A549 (cell line): ENCODE results near the gene CBR3. TPM values are rescaled to one million over a fixed set of nuclear protein-coding genes. Genes with fewer than 3 reads are reported as not detected.

Source experiments
- ATAC-seq, 2 experiments: fragments of 200-7000 bp in 1 of 2; fragments of >200 bp in 1 of 2; cut with Nextera tagmentation in 1 of 2; cut with Tn5 transposase in 1 of 2; 3 replicates each; pipeline versions ENCODE4 v1.8.0 to v1.9.1; 2018 to 2020; ENCODE audit warnings: mild to moderate bottlenecking in 1 of 2, moderate library complexity in 1 of 2
- CTCF ChIA-PET: fragments of 300-600 bp; sonication (Branson Sonifier 250); formaldehyde crosslinking; extraction: SDS; loops from one replicate; lab custom pipeline; 2021; ENCODE audit warnings: antibody characterized with exemption, inconsistent platforms; lab: Yijun Ruan, JAX
- POLR2A ChIA-PET: fragments of 350-600 bp; formaldehyde crosslinking; extraction: SDS; loops from one replicate; lab custom pipeline; 2021; ENCODE audit warnings: antibody characterized with exemption, inconsistent platforms; lab: Yijun Ruan, JAX
- DNase-seq, 2 experiments: peaks; one replicate each; pipeline versions ENCODE4 v3.0.0 to v3.0.0-alpha.2; 2011 to 2016; ENCODE audit warnings: low read depth in 1 of 2, low spot score in 1 of 2
- FAIRE-seq: peaks from 2 replicates; lab custom pipeline; 2011; peaks lifted over from hg19 to GRCh38; lab: Jason Lieb, UNC
- H3K27ac ChIP-seq, 2 experiments: fragments of >200 bp; sonication (Bioruptor Twin); formaldehyde crosslinking; 3 replicates each; pipeline ENCODE4 v1.5.1; 2016 to 2017
- H3K4me1 ChIP-seq: fragments of >200 bp; sonication (Bioruptor Twin); formaldehyde crosslinking; 3 replicates; pipeline ENCODE4 v1.6.1; 2016
- H3K4me2 ChIP-seq: fragments of >200 bp; sonication (Bioruptor Twin); formaldehyde crosslinking; 3 replicates; pipeline ENCODE4 v1.6.1; 2016
- H3K4me3 ChIP-seq: fragments of >200 bp; sonication (Bioruptor Twin); formaldehyde crosslinking; 3 replicates; pipeline ENCODE4 v1.5.1; 2016
- H3K9me3 ChIP-seq: fragments of >200 bp; sonication (Bioruptor Twin); formaldehyde crosslinking; 3 replicates; pipeline ENCODE4 v1.6.1; 2016
- ATOH8 ChIP-seq: fragments of 250-450 bp; sonication (Bioruptor Pico); IDR thresholded peaks from 2 replicates; pipeline ENCODE4 v1.5.0; 2020; ENCODE audit warnings: low read depth, mild to moderate bottlenecking, moderate library complexity
- BCL3 ChIP-seq: fragments of >200 bp; sonication (Bioruptor Twin); formaldehyde crosslinking; IDR thresholded peaks from 3 replicates; pipeline ENCODE4 v1.6.1; 2016
- CBX8 ChIP-seq: fragments of 200-600 bp; sonication (generic); IDR thresholded peaks from 2 replicates; pipeline ENCODE4 v1.6.1; 2016
- CHD4 ChIP-seq: fragments of 200-600 bp; sonication (generic); IDR thresholded peaks from 2 replicates; pipeline ENCODE4 v1.6.1; 2016; ENCODE audit warnings: antibody characterized with exemption, mild to moderate bottlenecking, borderline replicate concordance
- E2F6 ChIP-seq: IDR thresholded peaks from 2 replicates; pipeline ENCODE4 v1.6.1; 2012; ENCODE audit warnings: low read depth, borderline replicate concordance
- EHF ChIP-seq: fragments of 250-450 bp; sonication (Bioruptor Pico); IDR thresholded peaks from 2 replicates; pipeline ENCODE4 v1.5.0; 2020; ENCODE audit warnings: mild to moderate bottlenecking
- EP300 ChIP-seq, 2 experiments: fragments of >200 bp; sonication (Bioruptor Twin); formaldehyde crosslinking; IDR thresholded peaks; 2 replicates in 1 of 2; 3 replicates in 1 of 2; pipeline ENCODE4 v1.6.1; 2016 to 2017
- FOSB ChIP-seq: fragments of 250-450 bp; sonication (Bioruptor Pico); IDR thresholded peaks from 2 replicates; pipeline ENCODE4 v1.5.0; 2020; ENCODE audit warnings: mild to moderate bottlenecking, moderate library complexity
- GATA3 ChIP-seq: IDR thresholded peaks from 2 replicates; pipeline ENCODE4 v1.6.1; 2012; ENCODE audit warnings: borderline replicate concordance
- HDAC2 ChIP-seq: fragments of 200-600 bp; sonication (generic); IDR thresholded peaks from 2 replicates; pipeline ENCODE4 v1.6.1; 2016
- HOXB13 ChIP-seq: fragments of 250-450 bp; sonication (Bioruptor Pico); IDR thresholded peaks from 2 replicates; pipeline ENCODE4 v1.5.0; 2020; ENCODE audit warnings: low read depth, mild to moderate bottlenecking, moderate library complexity
- HOXB5 ChIP-seq: fragments of 250-450 bp; sonication (Bioruptor Pico); IDR thresholded peaks from 2 replicates; pipeline ENCODE4 v1.5.0; 2020; ENCODE audit warnings: mild to moderate bottlenecking, moderate library complexity
- JUN ChIP-seq, 2 experiments: fragments of >200 bp; sonication (Bioruptor Twin); formaldehyde crosslinking; IDR thresholded peaks; 2 replicates in 1 of 2; 3 replicates in 1 of 2; pipeline ENCODE4 v1.6.1; 2016 to 2017
- JUNB ChIP-seq: fragments of >200 bp; sonication (Bioruptor Twin); formaldehyde crosslinking; IDR thresholded peaks from 2 replicates; pipeline ENCODE4 v1.6.1; 2016
- KDM1A ChIP-seq: fragments of 200-600 bp; sonication (generic); IDR thresholded peaks from 2 replicates; pipeline ENCODE4 v1.6.1; 2016; ENCODE audit warnings: low read depth, mild to moderate bottlenecking
- PHF8 ChIP-seq: fragments of 200-600 bp; sonication (generic); IDR thresholded peaks from 2 replicates; pipeline ENCODE4 v1.6.1; 2016; ENCODE audit warnings: low read depth, mild to moderate bottlenecking, antibody characterized with exemption, moderate library complexity, borderline replicate concordance
- POLR2A ChIP-seq: IDR thresholded peaks from 2 replicates; pipeline ENCODE4 v1.6.1; 2012; ENCODE audit warnings: mild to moderate bottlenecking, low read length
- RAD21 ChIP-seq, 2 experiments: fragments of >200 bp in 1 of 2; sonication (Bioruptor Twin) in 1 of 2; formaldehyde crosslinking in 1 of 2; IDR thresholded peaks in 1 of 2; conservative IDR thresholded peaks in 1 of 2; 2 replicates in 1 of 2; 3 replicates in 1 of 2; pipeline ENCODE4 v1.6.1; 2012 to 2018; ENCODE audit warnings: inconsistent platforms in 1 of 2
- RNF2 ChIP-seq: fragments of 200-600 bp; sonication (generic); IDR thresholded peaks from 2 replicates; pipeline ENCODE4 v1.6.1; 2016; ENCODE audit warnings: low read depth, mild to moderate bottlenecking, antibody characterized with exemption, moderate library complexity, borderline replicate concordance
- SMC3 ChIP-seq: fragments of >200 bp; sonication (Bioruptor Twin); formaldehyde crosslinking; IDR thresholded peaks from 3 replicates; pipeline ENCODE4 v1.6.1; 2018; ENCODE audit warnings: inconsistent platforms
- TP53 ChIP-seq: fragments of 250-450 bp; sonication (Bioruptor Pico); IDR thresholded peaks from 2 replicates; pipeline ENCODE4 v1.5.0; 2021; ENCODE audit warnings: mild to moderate bottlenecking, moderate library complexity
- ZSCAN20 ChIP-seq: fragments of 250-450 bp; sonication (Bioruptor Pico); IDR thresholded peaks from 2 replicates; pipeline ENCODE4 v1.8.0; 2022; ENCODE audit warnings: mild to moderate bottlenecking, moderate library complexity
- WGBS: methylation state at CpG from one replicate; pipeline ENCODE4 v1.1.6; 2017; ENCODE audit errors: missing lambda C conversion rate; 5-methylcytosine and 5-hydroxymethylcytosine counted together
- polyA plus RNA-seq, 4 experiments: library from polyadenylated mRNA; depleted of rRNA in 3 of 4; stranded (reverse); fragments of >200 nt; fragmentation: RNase III in 1 of 4; extraction: RNeasy Plus Mini Kit Qiagen cat#74134 plus additional on column Dnase treatment in 1 of 4; gene quantifications; 2 replicates in 3 of 4; 3 replicates in 1 of 4; pipeline ENCODE4 v1.2.3, GENCODE V29; 2011 to 2017
- TF ChIP-seq, protein P1 (sequence below): IDR thresholded peaks from 2 replicates; pipeline ENCODE4 v1.6.1; 2012
- TF ChIP-seq, protein P2 (sequence below): IDR thresholded peaks from 2 replicates; pipeline ENCODE4 v1.6.1; 2012

CBR3 gene
- polyA plus RNA-seq, 2 of the 4 experiments (the other 2 are of a cell fraction) = 5.9 to 6.1 TPM

- no peak for TF ChIP-seq RAD21 (conservative IDR thresholded peaks at IDR 0.05 in 1 of 2, IDR thresholded peaks at IDR 0.05 in 1 of 2)
Measured at GRCh38 chr21:36156339-36156814, 21.5 kb downstream of the CBR3 start (continued).

DNA sequence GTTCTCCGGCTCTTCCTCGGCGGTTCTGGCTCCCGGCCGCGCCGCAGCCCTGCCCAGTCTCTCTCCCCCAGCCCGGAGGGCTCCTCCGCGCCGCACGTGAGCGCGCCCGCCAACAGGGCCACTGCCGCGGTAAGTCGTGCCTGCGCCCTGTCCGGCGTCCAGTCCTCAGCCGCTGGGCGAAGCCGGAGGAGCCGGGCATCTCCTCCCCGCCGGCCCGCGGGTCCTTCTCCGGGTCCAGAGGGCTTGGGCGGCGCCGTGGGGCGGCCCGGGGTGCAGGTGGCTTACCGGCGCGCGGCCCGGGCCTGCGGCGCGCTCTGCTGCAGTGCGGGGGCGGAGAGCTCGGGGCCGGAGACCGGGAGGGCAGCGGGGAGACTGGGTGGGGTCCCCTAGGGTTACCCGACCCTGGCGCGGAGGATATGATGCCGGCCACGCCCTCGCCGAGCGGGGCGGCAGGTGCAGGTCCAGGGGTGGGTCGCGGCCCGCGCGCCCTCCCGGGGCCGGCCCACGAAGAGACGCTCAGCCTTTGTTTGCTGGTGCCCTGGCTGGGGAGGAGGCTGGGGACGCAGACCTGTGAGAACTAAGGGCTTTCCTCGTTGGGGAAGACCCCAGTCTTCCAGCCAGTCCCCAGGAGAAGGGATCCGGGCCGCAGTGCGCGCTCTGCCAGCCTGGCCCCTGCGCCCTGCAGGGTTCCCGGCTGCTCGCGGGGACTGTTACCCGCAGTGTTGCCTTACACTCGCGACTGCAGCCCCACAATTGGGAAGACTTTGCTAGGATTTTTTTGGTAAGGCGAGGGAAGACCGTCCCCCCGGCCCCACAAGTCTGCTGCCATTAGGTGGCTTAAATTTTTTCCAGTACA lies 22.2 kb downstream of the CBR3 start, which contains the start of gene DOP1B:
DOP1B (plus strand) TSS at position 10 of the 856 bp plus-strand sequence. CDS start 7,910 bp downstream, outside the sequence.
- ChIA-PET POLR2A (no interaction called here), CTCF (no interaction called here)
- peak in 1 of 2 experiments; percentile 8 for DNase-seq
- Histone ChIP-seq H3K4me1 (peaks cover 9% of the 10 kb centered on the region; the same call in 1 of the 3 replicates), H3K27ac (peak within 1 kb of the TSS; percentile 71 to 88), H3K9me3 (no peaks in the 10 kb centered on the region), H3K4me2 (peak within 1 kb of the TSS; percentile 94)
- FAIRE-seq = no peak
- TF ChIP-seq BCL3 (no peak), POLR2A (peak; percentile 56), PHF8 (0 out of 2 replicates have a peak, but pooled peaks have one; percentile 23)
- TF ChIP-seq, all 56 proteins: peak for 2
- peak; percentile 68 to 70 for ATAC-seq
- WGBS = 65% methylated on average over 4 of the region's 83 CpGs
- H3K4me3 ChIP-seq = peak within 1 kb of the TSS; percentile 71

DNA sequence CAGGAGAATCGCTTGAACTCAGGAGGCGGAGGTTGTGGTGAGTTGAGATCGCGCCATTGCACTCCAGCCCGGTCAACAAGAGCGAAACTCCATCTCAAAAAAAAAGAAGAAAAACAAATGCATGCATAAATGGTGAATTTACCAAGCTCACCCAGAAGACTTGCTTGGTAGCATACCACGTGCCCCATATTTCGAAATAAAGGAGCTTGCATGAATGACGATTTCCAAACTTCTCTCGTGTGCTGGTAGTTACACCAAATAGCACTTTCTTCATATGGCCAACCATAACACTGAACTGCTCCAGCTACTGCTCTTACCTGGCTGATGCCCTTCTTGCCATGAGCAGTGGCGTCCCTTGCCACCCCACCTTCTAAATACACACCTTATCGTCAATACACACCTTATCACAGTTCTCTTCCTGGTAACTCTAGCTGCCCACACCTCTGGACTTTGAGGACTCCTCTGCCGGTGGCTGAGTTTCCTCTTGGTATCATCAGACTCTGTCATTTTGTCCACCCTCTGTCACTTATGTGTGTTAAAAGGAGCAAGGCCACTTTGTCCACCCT lies 24.6 kb downstream of the CBR3 start:
- Histone ChIP-seq H3K9me3 (no peaks in the 10 kb centered on the region), H3K4me3 (no peak overlapping the region), H3K4me1 (peaks cover 18% of the 10 kb centered on the region), H3K27ac (no peak overlapping the region), H3K4me2 (no peak overlapping the region)
- POLR2A ChIA-PET = no interaction called here
- ATAC-seq (no peak), FAIRE-seq (no peak), DNase-seq (no peak)
- TF ChIP-seq, protein P1, sequence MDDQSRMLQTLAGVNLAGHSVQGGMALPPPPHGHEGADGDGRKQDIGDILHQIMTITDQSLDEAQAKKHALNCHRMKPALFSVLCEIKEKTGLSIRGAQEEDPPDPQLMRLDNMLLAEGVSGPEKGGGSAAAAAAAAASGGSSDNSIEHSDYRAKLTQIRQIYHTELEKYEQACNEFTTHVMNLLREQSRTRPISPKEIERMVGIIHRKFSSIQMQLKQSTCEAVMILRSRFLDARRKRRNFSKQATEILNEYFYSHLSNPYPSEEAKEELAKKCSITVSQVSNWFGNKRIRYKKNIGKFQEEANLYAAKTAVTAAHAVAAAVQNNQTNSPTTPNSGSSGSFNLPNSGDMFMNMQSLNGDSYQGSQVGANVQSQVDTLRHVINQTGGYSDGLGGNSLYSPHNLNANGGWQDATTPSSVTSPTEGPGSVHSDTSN = no peak
- TF ChIP-seq E2F6 = no peak
- no peak for TF ChIP-seq JUN (IDR thresholded peaks at IDR 0.05)
- TF ChIP-seq CBX8 = no peak
- no peak for TF ChIP-seq EP300 (IDR thresholded peaks at IDR 0.05)
- TF ChIP-seq TP53 (CRISPR knock-in tag) = no peak
- no peak for TF ChIP-seq CHD4
- no peak for TF ChIP-seq HOXB5 (CRISPR knock-in tag)
- no peak for TF ChIP-seq GATA3
- TF ChIP-seq JUNB = no peak
- no peak for TF ChIP-seq HDAC2
- 90% methylated on average over 13 of the region's 13 CpGs for WGBS
- CTCF ChIA-PET = interaction anchor here (1.0 kb wide), 1 partner anchor 18 kb away, joined by 3 read pairs; no protein-coding TSS in a partner anchor

DNA sequence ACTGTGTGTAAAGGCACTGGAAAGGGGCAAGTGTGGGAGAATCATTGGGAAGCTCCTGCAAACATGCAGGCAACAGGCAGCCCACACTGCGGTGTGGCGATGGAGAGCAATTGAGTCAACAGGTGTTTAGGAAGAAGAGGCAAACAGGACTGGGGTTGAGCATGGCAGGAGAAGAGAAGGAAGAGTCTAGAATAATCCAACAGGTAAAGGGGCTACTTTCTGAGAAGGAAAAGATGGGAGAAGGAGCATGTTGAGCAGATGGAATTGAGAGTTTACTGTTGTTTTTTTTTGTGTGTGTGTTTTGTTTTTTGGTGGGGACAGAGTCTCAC lies 25.9 kb downstream of the CBR3 start:
- ATAC-seq (no peak), FAIRE-seq (no peak), DNase-seq (no peak)
- 94% methylated on average over 2 of the region's 2 CpGs for WGBS
- Histone ChIP-seq H3K4me2 (no peak overlapping the region), H3K27ac (no peak overlapping the region), H3K4me3 (no peak overlapping the region), H3K4me1 (peaks cover 17% of the 10 kb centered on the region), H3K9me3 (no peaks in the 10 kb centered on the region)
- POLR2A ChIA-PET = no interaction called here
- CTCF ChIA-PET = no interaction called here
- TF ChIP-seq CBX8 = no peak
- no peak for TF ChIP-seq E2F6
- TF ChIP-seq KDM1A = no peak
- TF ChIP-seq, protein P2, sequence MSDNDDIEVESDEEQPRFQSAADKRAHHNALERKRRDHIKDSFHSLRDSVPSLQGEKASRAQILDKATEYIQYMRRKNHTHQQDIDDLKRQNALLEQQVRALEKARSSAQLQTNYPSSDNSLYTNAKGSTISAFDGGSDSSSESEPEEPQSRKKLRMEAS = no peak
- no peak for TF ChIP-seq RNF2
- TF ChIP-seq BCL3 = no peak
- TF ChIP-seq HOXB13 (CRISPR knock-in tag) = no peak
- no peak for TF ChIP-seq FOSB (CRISPR knock-in tag)
- TF ChIP-seq PHF8 = no peak
- no peak for TF ChIP-seq EP300 (IDR thresholded peaks at IDR 0.05)
- no peak for TF ChIP-seq SMC3
- no peak for TF ChIP-seq EHF (CRISPR knock-in tag)
- no peak for TF ChIP-seq ZSCAN20 (CRISPR knock-in tag)
- no peak for TF ChIP-seq ATOH8
